Globus pallidus (tissue), 1 donor: ENCODE measurements around the gene ST3GAL6.

Source experiments
- DNase-seq: peaks from one replicate; pipeline ENCODE4 v3.0.0-alpha.2; 2015; ENCODE audit warnings: low spot score

Gene ST3GAL6

DNA sequence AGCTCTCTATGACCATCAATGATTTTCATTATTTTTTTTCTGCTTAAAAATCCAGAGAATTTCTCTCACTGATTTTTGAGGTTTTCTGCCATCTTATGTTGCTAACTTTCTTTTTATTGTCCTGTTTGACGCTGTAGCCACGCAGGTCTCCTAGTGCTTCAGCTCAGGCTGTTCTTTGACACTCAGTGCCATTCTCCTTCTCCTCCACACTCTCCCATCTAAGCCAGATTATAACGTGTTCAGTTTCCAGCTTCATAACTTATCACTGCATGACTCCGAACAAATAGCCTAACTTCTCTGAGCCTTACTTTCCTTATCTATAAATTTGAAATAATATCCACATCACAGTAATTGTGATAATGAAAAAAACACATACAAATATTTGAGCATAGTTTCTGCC, 22.8 kb upstream of the ST3GAL6 start:
- DNase-seq: no peak

DNA sequence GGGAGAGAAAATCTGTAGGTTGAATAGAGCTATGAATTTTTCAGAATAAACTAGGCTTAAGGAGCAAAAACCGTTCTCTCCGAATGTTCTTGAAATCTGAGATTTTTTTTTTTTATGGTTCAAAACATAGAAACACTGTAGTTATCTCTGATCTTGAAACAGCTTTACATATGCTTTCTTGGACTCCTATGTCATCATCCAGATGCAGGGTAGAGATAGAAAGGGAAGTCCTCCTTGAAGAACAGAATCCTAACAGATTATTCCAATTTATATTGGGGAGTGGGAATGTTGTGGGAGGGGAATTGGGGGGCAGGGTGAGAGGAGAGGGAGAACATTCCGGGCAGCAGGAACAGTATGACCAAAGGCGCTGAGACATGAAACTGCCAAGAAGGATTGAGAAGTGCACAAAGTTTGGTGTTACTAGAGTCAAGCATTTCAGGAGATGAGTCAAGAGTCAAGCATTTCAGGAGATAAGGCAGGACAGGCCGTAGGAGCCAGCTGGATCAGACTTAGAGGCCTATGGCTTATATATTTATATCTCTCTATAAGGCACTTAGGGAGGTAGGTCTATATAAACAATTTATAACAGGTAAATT, 21.9 kb upstream of the ST3GAL6 start:
- no peak for DNase-seq

DNA sequence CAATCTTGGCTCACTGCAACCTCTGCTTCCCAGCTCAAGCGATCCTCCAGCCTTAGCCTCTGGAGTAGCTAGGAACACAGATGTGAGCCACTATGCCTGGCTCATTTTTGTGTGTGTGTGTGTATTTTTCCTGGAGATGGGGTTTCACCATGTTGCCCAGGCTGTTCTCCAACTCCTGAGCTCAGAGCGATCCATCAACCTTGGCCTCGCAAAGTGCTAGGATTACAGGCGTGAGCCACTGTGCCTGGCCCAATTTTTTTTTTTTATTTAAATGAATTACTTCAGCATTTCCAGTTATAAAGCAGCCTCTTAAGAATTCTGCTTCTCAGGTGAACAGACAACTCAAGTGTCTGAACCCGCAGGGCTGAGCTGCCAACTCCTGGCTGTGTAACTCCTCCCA, 20.1 kb upstream of the ST3GAL6 start:
- DNase-seq: no peak

DNA sequence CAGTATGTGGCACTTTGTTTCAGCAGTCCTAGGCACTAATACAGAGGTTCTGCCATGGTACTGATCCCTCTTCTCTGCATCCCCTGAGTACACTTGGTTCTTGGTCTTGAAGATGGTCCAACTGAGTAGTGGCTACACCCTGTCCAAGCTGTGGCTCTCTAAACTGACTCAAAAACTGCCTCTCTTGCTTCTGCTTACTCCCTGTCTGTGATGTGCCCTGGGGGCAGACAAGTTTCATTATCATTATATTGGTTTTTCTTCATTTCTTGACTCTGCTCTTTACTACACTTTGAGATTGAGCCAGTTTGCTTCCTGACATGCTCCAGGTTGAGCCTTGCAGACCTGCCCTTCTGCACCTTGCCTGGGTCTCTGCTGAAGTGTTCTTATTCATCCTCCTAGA, 18.9 kb upstream of the ST3GAL6 start:
- DNase-seq: no peak

DNA sequence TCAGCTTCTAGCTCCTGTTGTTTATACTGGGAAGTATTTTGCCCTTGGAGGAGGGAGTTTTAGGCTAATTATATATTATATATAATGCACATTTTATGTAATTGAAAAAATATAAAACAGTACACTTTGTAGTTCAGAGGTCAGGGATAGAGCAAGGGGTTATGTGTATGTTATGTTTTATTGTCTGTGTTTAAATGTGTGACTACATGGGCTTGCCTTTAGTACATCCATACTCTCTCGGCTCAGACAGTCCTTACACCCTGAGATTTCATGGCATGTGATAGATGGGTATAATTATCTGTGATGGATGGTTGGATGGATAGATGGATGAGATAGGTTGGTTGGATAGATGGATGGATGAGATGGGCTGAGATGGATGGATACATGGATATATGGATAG, 17.4 kb upstream of the ST3GAL6 start:
- DNase-seq: no peak

DNA sequence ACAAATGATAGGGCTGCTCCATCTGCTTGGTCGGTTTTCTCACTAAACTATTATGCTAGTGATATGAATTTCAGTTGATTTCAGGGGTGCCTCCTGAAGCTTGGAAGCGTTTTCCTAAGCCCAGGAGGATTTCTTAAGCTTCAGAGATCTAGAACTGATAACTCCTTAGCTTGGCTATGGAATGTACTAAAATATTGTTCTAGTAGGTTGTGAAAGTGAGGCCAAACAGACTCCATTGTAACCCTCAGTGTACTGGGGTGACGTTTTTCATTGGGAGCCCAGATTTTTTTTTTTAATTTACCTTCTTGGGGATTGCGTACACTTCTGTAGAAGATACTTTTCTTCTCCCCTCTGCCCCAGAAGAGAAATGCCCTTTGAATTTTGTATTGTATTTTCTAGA, 17.0 kb upstream of the ST3GAL6 start:
- DNase-seq: no peak

DNA sequence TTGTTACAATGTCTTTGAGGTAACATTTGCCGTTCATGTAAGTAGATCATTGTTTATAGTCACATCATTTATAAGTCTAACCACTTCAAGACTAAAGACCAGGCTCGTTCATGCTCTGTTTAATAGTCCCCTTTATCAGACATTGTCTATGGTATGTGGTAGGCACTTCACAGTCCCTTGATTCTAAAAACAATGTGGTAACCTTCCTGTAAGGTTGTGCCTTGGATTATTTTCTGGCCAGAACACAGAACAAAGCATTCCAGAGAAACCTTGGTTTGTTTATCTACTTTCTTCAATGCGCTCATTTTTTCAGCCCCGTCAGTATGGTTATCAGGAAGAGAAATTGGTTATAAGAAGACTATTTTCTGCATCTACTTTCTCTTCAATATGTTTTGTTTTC, 16.3 kb upstream of the ST3GAL6 start:
- DNase-seq: no peak

DNA sequence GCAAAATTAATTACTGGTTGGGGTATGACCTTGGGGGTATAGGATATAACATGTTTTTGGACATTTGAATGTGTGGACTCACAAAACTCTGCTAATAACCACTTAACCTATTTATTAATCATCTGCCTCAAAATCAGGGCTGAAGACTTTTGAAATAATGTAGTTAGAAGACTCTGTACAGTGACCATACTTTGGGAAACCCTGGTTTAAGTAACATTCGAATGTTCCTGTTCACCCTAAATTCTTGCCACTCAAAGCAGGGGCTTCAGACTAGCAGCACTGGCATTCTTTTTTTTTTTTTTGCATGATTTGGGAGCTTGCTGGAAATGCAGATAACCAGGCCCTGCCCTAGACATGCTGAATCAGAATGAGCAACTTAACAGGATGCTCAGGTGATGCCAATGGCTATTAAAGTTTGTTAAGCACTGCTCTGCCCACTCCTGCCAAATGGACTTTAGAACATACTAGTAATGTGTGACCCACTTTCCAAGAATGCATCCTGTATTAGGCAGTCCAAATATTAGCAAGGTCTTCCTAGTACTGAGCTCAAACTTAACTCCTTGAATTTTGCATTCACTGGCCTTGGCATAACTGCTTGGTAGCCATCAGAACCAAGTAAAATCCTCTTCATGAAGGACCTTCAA, 12.7 kb upstream of the ST3GAL6 start:
- DNase-seq: no peak

DNA sequence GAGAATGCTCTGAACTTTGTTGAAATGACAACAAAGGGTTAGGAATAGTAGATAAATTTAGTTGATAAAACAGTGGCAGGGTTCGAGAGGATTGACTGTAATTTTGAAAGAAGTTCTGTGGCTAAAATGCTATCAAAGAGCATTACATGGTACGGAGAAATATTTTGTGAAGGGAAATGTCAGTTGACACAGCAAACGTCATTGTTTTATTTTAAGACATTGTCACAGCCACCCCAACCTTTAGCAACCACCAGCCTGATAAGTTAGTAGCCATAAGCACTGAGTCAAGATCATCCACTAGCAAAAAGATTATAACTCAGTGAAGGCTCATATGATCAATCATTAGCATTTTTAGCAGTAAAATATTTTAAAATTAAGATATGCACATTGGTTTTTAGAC, 8.7 kb upstream of the ST3GAL6 start:
- no peak for DNase-seq

DNA sequence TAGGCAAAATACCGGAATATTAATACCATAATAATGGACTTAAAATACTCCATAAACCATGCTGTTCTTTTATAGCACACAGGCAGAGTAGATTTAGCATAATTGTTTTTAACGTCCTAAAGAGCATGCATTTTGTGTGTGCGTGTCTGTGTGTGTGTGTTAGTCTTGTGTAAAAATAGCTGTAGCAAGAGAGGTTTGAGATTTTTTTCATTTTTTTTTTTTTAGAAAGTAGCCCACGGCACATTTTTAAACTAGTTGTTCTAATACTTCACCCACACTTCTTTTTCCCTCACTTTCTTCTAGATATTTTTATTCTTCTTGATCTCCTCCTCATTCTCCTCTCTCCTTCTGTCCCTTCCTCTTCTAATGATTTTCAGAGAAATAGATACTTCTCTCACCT, 7.5 kb upstream of the ST3GAL6 start:
- no peak for DNase-seq

DNA sequence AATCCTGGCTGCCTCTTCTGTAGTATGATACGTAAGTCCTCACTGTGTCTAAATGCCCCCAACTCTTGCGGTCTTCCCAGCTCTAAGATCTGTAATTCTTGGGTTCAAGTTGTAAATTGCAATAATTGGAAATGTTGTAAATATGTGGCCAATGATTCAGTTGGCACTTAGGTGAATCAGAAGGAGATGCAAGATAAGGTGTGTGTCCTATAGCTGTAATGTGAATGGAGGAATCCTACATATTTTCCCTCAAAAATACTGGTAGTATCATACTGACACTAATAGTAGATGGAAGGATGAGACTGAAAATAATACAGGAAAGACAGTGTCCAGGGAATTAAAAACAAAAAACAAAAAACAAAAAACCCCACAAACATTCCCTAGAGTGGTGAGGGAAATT, 3.5 kb upstream of the ST3GAL6 start:
- DNase-seq: no peak

DNA sequence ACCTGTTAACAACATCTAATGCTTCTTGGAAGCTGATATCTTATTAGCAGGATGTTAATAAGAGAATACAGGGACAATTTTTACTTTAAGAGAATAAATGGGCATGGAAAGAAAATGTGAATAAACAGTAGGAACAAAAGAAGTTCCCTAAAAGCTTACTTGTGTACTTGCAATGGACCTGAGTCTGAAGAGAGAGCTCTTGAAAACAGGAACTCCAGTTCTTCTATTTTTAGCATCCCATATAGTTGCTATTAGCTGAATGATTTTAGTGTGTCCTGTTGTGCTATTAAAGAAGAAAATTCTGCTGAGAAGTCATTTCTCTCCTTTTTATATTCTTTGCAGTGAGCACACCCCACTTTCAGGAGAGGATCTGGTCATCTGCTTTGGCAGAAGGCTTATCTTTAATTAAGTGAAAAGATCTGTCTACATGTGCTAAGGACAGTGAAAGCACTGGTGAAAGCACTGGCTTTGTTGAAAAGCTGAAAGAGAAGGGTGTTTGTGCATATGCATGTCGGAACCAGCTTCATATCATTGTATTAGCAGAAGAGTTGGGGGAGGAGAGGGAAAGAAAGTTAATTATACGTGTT, 1.4 kb upstream of the ST3GAL6 start:
- DNase-seq: no peak

DNA sequence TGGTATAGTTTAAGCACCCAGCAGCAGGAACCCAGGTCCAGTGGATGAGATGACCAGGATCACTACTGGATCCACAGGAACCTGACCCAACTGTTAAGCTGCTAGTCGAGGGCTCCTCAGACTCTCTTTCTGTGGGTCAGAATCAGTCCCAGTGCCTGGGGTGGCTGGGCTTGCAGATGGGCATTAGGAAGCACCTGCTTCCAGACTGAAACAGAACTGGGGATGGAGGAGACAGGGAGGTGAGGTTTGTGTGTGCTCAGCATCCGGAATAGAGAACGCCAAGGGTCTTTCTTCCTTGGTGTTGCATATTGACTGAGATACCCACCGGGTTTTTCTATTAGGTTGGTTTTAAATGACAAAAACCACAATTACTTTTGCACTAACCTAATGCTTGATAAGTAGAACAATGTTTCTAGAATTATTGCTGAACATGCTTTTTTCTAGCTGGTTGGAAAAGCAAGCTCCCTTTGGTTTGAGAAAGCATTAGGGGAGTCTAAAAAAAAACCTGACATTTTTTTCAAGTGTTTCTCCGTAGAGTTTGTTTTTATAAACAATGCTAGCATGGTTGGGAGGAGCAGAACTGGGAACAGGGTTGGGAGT, 779 bp downstream of the ST3GAL6 start:
- DNase-seq: no peak

DNA sequence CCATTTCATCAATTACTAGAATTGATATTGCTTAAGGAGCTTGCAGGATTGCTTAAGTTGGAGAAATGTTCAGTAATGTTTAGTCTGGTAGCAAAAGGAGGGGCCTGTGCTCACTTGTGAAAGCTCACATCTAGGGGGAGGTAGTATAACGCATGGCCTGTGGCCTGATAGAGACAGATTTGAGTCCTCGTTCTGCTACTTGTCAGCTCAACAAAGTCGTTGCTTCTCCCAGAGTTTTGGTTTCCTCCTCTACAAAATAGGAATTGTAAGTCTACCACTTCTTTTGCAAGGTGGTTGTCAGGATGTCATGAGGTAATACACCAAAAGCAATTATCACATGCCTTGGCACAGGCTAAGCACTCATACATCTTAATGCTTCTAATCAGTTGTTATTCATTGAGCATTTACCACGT, 1.3 kb downstream of the ST3GAL6 start:
- no peak for DNase-seq

DNA sequence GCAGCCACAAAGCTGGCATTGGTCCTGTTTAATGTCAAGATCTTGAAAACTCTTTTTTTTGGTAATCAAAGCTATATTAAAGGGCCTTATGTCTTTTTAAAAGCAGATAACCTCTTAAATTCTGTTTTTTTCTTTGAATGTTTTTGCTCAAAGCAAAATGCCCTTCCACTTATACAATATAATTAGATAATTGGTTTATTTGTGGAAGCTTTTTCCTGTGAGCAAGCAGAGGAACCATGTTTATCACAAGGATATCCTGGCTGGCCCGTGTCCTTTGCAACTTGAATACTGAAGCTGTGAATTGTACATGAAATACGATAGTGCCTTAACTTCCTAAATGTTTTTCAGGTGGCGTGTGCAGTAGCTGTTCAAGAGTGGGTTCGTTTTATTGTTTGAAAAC, 2.6 kb downstream of the ST3GAL6 start:
- no peak for DNase-seq

DNA sequence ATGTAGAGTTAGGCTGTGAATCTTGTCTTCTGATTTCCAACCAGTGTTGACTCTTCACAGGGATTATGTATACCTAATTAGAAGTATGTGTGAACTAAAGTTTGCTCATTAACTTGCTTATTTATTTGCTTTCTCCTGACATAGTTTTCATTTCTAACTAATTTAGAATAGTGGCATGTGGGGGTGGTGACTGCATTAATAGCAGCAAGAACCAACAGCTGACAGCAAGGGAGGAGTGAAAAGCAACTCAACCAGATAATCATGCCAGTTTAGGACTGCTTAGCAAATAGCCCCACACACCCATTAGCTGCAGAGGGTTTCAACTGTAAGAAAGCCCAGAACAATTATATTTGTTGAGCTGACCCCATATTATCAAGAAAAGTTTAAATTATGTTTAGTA, 3.8 kb downstream of the ST3GAL6 start:
- DNase-seq: no peak

DNA sequence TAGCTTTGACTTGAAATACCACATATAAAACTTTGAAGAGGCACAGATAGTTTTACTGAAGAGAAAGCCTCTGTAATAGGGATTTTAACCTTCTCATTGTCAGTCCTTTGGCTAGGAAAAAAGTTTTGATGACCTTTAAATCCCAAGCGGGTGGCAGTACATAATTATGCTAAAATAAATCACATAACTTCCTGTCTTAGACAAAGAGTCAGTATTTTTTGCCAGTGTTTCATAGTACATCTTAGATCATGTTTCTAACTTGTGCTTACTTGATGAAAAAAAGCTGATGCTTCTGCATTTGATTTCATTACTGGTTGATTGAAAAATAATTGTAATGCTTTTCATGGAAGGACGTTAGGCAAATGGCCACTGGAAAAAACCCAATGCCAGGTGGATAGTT, 5.8 kb downstream of the ST3GAL6 start:
- DNase-seq: no peak

DNA sequence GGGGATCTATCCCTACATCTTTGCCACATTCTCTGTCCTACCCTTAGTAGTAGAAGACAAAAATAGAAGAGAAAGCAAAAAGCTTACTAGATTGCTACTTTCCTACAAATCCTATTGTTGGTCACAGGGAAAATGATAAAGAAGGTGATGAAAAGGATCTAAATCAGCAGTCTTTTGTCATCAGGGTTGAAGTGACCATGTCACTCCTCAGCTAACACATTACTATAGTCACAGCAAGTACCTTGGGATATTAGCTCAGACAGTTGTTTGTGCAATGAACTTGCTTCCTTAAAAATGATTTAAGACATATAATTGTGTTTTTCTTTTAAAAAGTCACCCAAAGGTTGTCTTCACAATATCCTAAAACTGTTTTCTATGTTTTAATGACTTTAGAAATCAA, 6.3 kb downstream of the ST3GAL6 start:
- DNase-seq: no peak

DNA sequence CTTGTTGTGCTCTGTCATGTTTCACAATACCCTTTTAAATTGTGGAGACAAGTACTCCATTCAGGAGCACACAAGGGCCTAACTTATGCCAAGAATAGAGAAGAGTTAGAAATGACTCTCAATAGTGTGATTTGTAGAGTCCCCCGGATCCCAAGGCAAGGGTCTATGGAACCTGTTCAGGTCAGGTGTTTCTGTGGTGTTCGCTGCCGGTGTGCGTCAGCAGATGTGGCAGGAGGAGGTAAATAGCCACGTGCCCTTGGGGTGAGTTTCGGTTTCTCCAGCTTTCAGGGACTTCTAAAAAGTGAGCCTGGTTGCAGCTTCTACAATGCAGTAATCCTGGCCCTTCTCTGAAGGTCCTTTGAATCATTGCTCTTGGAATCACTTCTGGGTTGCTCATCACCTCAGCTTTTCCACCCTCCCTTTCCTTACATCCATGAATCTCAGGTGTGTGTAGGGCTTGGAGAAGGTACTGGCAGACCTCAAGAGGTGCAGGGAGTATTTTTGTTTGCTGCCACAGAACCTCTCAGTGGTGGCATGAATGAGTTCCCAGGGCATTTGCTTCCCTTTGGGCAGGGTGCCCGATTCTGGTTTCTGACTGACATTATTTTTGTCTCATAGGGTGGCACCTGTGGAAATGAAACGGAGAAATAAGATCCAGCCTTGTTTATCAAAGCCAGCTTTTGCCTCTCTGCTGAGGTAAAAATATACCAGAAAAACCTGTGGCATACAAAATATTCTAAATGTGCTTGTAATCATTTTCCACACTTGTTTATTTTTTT, 7.3 kb downstream of the ST3GAL6 start:
- DNase-seq: peak; percentile 87

DNA sequence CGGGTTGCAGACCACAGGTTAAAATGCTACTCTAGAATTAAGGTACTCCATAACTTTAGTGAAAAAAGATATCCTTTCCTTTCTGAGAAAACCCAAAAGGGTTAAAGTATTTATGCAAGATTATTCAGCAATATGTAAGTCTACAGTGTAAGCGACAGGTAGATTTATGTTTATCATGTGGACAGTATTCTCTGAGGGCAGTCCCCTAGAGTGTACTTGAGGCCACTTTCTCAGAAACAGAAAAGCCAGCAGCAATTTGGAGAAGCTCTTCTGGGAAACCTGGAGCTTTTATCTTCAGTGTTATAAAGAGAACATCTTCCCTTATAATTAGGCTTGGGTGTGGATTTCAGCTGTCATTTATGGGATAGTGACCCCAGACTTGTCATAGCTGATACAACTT, 8.9 kb downstream of the ST3GAL6 start:
- no peak for DNase-seq

DNA sequence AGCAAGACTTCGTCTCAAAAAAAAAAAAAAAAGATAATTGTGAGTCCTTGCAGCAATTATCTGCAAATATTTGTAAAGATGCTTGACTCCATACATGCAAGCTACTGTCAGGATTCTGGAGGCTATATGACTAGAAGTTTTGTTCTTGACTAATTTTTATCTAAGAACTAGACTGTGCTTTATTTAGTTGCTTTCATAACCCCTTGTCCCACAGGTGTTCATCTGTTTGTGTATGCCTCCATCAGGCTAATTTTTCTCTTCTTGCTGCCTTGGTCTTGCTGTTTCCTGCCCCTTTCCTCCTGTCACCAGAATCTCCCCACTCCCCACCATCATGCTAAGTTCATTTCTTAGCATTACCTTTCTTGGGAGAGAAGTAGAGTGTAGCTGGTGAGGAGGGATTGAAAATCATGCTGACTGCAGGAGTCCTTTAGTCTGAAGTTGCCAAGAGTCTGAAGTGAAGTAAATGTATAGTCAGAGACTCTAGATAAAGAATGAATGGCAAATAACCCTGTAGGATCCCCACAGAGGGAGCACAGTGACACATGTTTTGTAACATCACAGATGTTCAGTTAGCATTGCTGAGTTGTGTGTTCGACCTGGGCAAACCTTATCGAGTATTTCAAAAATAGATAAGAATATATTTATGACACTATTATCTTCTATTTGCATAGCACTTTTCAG, 12.5 kb downstream of the ST3GAL6 start:
- DNase-seq: no peak

DNA sequence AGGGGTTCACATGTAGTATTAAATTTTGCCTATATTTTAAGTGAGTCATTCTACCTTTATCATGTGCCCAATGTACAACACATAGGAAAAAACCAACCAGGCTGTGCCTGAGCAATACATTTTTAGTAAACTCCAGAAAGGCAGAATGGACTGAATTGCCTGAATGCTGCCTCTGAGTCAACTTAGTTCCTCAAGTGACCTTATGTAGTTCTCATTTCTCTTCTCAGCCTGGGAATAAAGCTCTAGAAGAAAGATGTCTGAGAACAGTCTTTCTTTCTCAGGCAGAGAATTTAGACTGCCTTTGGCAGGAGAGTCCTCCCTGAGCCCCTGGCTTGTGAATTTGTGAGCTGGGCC, 13.0 kb downstream of the ST3GAL6 start:
- no peak for DNase-seq
